NCI-H524 treated with DMSO at 0.1 percent for 48 hours (cell line): ENCODE results near the gene ABCA4.
A peak's percentile ranks its signal among the peaks of the same experiment; 100 is the strongest.
"Not testable (repeated sequence)": the region's sequence is repeated elsewhere in the genome, so short reads cannot be mapped to it uniquely, and the experiment has no call there.

ENCODE experiments used
- DNase-seq: peaks from one replicate; lab custom pipeline; 2025; lab: John Stamatoyannopoulos, UW

Gene ABCA4

GRCh38 chr1:93979040-93979717 is 141.8 kb downstream of the ABCA4 start:
- no peak for DNase-seq

- DNase-seq: no peak
Measured at GRCh38 chr1:93977598-93977945, 143.4 kb downstream of the ABCA4 start.

- peak; percentile 80 for DNase-seq
Measured at GRCh38 chr1:93976711-93977597, 144.0 kb downstream of the ABCA4 start.

- DNase-seq: no peak
Measured at GRCh38 chr1:93976291-93976690, 144.7 kb downstream of the ABCA4 start.

GRCh38 chr1:93972341-93972740 is 148.6 kb downstream of the ABCA4 start:
- DNase-seq: no peak

- no peak for DNase-seq
Measured at GRCh38 chr1:93969887-93970286, 151.1 kb downstream of the ABCA4 start.

- DNase-seq: no peak
Measured at GRCh38 chr1:93969371-93969770, 151.6 kb downstream of the ABCA4 start.

- DNase-seq: no peak
Measured at GRCh38 chr1:93967306-93967705, 153.6 kb downstream of the ABCA4 start.

GRCh38 chr1:93965888-93966287 is 155.1 kb downstream of the ABCA4 start:
- no peak for DNase-seq

GRCh38 chr1:93965256-93965655 is 155.7 kb downstream of the ABCA4 start:
- DNase-seq: no peak

- no peak for DNase-seq
Measured at GRCh38 chr1:93964777-93965200, 156.2 kb downstream of the ABCA4 start.

- DNase-seq: no peak
Measured at GRCh38 chr1:93964096-93964776, 156.7 kb downstream of the ABCA4 start.

- no peak for DNase-seq
Measured at GRCh38 chr1:93963585-93963984, 157.4 kb downstream of the ABCA4 start.

GRCh38 chr1:93961906-93962305 is 159.0 kb downstream of the ABCA4 start:
- DNase-seq: no peak

- DNase-seq: no peak
Measured at GRCh38 chr1:93961443-93961842, 159.5 kb downstream of the ABCA4 start.

- no peak for DNase-seq
Measured at GRCh38 chr1:93960641-93961147, 160.3 kb downstream of the ABCA4 start.

GRCh38 chr1:93959413-93959812 is 161.5 kb downstream of the ABCA4 start:
- no peak for DNase-seq

- DNase-seq: no peak
Measured at GRCh38 chr1:93958726-93959100, 162.2 kb downstream of the ABCA4 start.

- no peak for DNase-seq
Measured at GRCh38 chr1:93958032-93958725, 162.8 kb downstream of the ABCA4 start.

- no peak for DNase-seq
Measured at GRCh38 chr1:93955765-93956164, 165.2 kb downstream of the ABCA4 start.

- DNase-seq: not testable (repeated sequence)
Measured at GRCh38 chr1:93947002-93947686, 173.8 kb downstream of the ABCA4 start.
